ENCODE data around the gene GGA2. TPM values are rescaled to one million over a fixed set of nuclear protein-coding genes. Genes with fewer than 3 reads are reported as not detected.

GGA2 gene
- total RNA-seq, 1 donor from 2014 or later: 12.4 TPM

DNA sequence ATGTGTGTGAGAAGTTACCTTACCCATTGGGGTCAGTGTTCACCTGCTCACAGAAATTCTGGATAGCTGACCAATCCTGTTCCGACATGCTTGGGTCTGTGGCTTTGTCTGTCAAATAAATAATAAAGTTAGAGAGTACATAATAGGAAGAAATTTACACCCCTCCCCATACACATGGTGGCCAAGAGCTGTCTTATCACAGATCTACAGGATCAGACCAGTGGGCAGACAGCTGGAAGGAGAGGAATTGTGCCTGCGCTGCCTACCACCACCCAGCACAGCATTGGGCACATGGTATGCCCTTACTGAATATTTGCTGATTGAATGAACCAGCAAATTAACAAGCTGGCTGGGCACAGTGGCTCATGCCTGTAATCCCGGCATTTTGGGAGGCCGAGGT, 14.6 kb downstream of the GGA2 start:
- no peak for FAIRE-seq
- H3K36me3 ChIP-seq (ENCODE audit: control insufficient read depth, insufficient read depth, low read length): peaks cover 9% of the 10 kb centered on the region
- TF ChIP-seq, protein P1, sequence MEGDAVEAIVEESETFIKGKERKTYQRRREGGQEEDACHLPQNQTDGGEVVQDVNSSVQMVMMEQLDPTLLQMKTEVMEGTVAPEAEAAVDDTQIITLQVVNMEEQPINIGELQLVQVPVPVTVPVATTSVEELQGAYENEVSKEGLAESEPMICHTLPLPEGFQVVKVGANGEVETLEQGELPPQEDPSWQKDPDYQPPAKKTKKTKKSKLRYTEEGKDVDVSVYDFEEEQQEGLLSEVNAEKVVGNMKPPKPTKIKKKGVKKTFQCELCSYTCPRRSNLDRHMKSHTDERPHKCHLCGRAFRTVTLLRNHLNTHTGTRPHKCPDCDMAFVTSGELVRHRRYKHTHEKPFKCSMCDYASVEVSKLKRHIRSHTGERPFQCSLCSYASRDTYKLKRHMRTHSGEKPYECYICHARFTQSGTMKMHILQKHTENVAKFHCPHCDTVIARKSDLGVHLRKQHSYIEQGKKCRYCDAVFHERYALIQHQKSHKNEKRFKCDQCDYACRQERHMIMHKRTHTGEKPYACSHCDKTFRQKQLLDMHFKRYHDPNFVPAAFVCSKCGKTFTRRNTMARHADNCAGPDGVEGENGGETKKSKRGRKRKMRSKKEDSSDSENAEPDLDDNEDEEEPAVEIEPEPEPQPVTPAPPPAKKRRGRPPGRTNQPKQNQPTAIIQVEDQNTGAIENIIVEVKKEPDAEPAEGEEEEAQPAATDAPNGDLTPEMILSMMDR (IDR thresholded peaks at IDR 0.05; ENCODE audit: insufficient read depth, low read length, severe bottlenecking): no peak

DNA sequence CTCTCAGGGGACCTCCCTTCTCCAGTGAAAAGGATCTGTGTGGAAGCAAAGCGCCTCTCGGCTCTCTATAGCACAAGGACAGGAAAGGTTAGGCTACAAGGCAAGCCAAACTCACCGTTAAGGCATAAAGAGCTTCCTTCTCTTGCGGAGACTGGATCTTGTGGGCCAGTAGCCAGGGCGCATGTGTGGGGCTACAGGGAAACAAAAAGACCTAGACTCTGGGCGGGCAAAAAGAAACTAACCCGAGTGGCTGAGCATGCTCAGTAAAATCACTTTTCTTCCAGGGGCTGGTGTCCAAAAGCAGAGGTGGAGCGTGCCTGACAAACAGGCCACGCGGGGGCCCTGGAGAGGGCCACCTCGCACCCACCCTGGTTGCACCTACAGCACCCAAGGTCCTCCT, 16.1 kb downstream of the GGA2 start:
- FAIRE-seq: no peak
- TF ChIP-seq, protein P1 (IDR thresholded peaks at IDR 0.05; ENCODE audit: insufficient read depth, low read length, severe bottlenecking): no peak

More for the DNA sequence above, 14.6 kb downstream of the GGA2 start:
- no peak for DNase-seq (ENCODE audit: low read depth)
- Histone ChIP-seq H3K4me3 (ENCODE audit: low read depth, low read length) (no peak overlapping the region), H3K27me3 (ENCODE audit: control insufficient read depth, insufficient read depth, low read length) (no peaks in the 10 kb centered on the region)

DNA sequence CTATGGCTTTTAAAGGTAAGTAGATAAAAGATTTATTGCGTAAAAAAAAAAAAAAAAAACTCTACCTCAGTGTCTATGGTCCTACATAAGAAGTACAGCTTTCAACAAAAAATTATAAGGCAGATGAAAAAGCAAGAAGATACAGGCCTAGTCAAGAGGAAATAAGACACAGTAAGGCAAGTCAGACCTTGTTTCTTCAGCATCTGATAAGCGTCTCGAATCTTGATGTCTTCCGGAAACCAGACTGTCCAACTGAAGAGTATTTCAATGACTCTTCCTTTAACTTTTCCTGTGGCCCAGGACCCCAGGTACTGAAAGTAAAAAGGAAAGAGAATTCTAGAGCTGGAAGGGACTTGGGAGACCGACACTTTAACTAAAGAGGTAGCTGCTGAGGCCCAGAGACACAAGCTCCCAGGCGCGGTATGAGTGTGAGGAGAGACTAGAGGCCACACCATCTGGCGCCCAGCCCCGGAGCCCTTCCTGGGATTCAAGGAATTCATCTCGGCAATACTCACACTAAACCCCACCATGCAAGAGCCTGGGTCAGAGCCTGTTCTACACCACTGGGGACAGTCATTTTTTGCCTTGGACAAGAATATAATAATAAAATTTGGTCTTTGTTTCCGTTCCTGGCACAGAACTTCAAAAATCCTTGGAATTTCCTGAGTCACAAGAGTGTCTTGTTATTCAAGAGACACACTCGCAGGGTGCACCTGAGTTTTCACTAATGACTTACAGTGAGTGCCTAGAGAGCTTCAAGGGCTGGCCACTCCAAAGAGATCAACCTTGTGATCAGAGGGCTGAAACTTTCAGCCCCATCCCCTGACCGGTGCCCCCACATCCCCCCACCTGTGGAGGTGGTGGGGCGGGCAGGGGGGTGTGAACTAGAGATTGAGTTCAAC, 18.6 kb downstream of the GGA2 start:
- H3K27me3 ChIP-seq (ENCODE audit: control insufficient read depth, insufficient read depth, low read length): no peaks in the 10 kb centered on the region
- DNase-seq (ENCODE audit: low read depth): peak; percentile 71
- TF ChIP-seq, protein P1 (IDR thresholded peaks at IDR 0.05; ENCODE audit: insufficient read depth, low read length, severe bottlenecking): no peak
- no peak for FAIRE-seq
- peaks cover 22% of the 10 kb centered on the region for H3K36me3 ChIP-seq (ENCODE audit: control insufficient read depth, insufficient read depth, low read length)
- H3K4me3 ChIP-seq (ENCODE audit: low read depth, low read length): no peak overlapping the region

More for the DNA sequence above, 16.1 kb downstream of the GGA2 start:
- DNase-seq (ENCODE audit: low read depth): no peak
- Histone ChIP-seq H3K27me3 (ENCODE audit: control insufficient read depth, insufficient read depth, low read length) (no peaks in the 10 kb centered on the region), H3K4me3 (ENCODE audit: low read depth, low read length) (no peak overlapping the region), H3K36me3 (ENCODE audit: control insufficient read depth, insufficient read depth, low read length) (peaks cover 10% of the 10 kb centered on the region)

DNA sequence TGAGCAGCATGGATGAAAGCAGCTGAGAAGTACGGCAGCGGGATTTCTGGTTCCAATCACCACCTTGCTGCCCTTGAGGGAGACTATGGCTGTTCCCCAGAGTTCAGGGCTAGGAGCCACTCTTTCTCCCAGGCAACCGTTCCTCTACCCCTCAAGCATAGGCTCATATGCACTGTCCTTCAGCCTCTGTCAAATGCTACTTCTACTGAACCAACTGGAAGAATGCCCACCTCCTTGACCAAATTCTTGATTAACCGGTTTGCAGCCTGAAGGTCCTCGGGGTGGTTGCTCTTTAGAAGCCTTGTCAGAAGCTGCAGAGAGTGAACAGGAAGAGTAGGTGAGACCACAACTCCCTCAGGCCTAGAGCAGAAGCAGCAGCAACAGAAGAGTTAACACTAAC, 23.8 kb downstream of the GGA2 start:
- Histone ChIP-seq H3K27me3 (ENCODE audit: control insufficient read depth, insufficient read depth, low read length) (no peaks in the 10 kb centered on the region), H3K4me3 (ENCODE audit: low read depth, low read length) (no peak overlapping the region), H3K36me3 (ENCODE audit: control insufficient read depth, insufficient read depth, low read length) (peaks cover 32% of the 10 kb centered on the region)
- TF ChIP-seq, protein P1 (IDR thresholded peaks at IDR 0.05; ENCODE audit: insufficient read depth, low read length, severe bottlenecking): no peak
- FAIRE-seq (no peak), DNase-seq (ENCODE audit: low read depth) (no peak)

DNA sequence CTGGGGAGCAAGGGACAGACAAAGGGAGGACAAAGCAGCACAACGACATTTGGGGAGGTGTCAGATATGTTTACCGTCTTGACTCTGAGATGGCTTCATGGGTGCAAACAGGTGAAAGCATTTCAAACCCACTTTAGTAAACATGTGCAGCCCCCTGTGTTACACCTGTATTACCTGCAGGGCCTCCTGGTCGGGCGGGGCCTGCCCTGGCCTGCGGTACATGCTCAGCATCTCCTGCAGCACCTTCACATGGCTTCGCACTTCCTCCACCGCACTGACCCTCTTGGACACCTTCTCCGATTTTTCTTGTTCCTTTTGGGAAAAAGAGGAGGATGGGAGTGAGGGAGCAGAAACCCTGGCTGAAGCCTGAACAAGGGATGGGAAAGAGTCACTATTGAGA, 24.5 kb downstream of the GGA2 start:
- FAIRE-seq (peak; percentile 28), DNase-seq (ENCODE audit: low read depth) (no peak)
- Histone ChIP-seq H3K36me3 (ENCODE audit: control insufficient read depth, insufficient read depth, low read length) (peaks cover 31% of the 10 kb centered on the region), H3K27me3 (ENCODE audit: control insufficient read depth, insufficient read depth, low read length) (no peaks in the 10 kb centered on the region), H3K4me3 (ENCODE audit: low read depth, low read length) (no peak overlapping the region)
- TF ChIP-seq, protein P1 (IDR thresholded peaks at IDR 0.05; ENCODE audit: insufficient read depth, low read length, severe bottlenecking): no peak

Measured in bronchial epithelial cell (primary cell).